SH-SY5Y (cell line): ENCODE results near the gene OTUD4.

Experiments
- GATA2 ChIP-seq: IDR thresholded peaks from 2 replicates; pipeline ENCODE4 v1.6.1; 2011; ENCODE audit warnings: mild to moderate bottlenecking, low read depth, low read length
- GATA3 ChIP-seq: IDR thresholded peaks from 2 replicates; pipeline ENCODE4 v1.6.1; 2011; ENCODE audit warnings: low read depth, mild to moderate bottlenecking, low read length, moderate library complexity

DNA sequence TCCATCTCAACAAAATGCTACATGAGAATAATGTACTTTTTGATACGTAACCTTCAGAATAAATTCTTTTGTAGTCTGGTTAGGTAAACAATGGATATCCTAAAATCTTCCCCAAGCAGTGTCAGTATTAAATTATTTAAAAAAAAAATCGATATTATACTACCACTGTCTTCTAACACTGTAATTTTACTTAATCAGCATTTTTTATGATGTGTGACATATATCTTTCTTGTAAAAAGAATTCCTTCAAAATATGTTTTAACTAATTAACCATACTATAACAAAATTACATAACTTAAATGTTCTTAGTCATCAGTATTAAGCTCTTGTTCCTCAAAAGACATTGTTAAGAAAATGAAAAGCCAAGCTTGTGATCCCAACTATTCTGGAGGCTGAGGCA, 12.5 kb downstream of the OTUD4 start:
- TF ChIP-seq GATA3 (no peak), GATA2 (no peak)
